Suppressor macrophage treated with lipopolysaccharide for 4 hours (primary cell): Measurements from ENCODE around the gene DUSP16.
"Not testable (repeated sequence)": the region's sequence is repeated elsewhere in the genome, so short reads cannot be mapped to it uniquely, and the experiment has no call there.

Source experiments
- DNase-seq: peaks from one replicate; pipeline ENCODE4 v3.0.0-alpha.2; 2020

Gene DUSP16

GRCh38 chr12:12583510-12584178, 21.0 kb upstream of the DUSP16 start:
- no peak for DNase-seq

GRCh38 chr12:12582895-12583303, 20.2 kb upstream of the DUSP16 start:
- peak; percentile 73 for DNase-seq

- peak; percentile 16 for DNase-seq
These were observed 19.7 kb upstream of the DUSP16 start for GRCh38 chr12:12582193-12582881.

GRCh38 chr12:12580716-12581115, 18.1 kb upstream of the DUSP16 start:
- DNase-seq: not testable (repeated sequence)

- no peak for DNase-seq
These were observed 15.1 kb upstream of the DUSP16 start for GRCh38 chr12:12577786-12578185.

GRCh38 chr12:12572659-12573058, 10.0 kb upstream of the DUSP16 start:
- no peak for DNase-seq

- DNase-seq: not testable (repeated sequence)
These were observed 3.3 kb upstream of the DUSP16 start for GRCh38 chr12:12565971-12566370.

- DNase-seq: no peak
These were observed 2.2 kb upstream of the DUSP16 start for GRCh38 chr12:12564911-12565310.

GRCh38 chr12:12563290-12563928, 746 bp upstream of the DUSP16 start:
- no peak for DNase-seq

- peak; percentile 44 for DNase-seq
These were observed 613 bp downstream of the DUSP16 start for GRCh38 chr12:12562016-12562483.

GRCh38 chr12:12561371-12562015, 1.2 kb downstream of the DUSP16 start:
- DNase-seq: peak; percentile 44

- peak; percentile 75 for DNase-seq
These were observed 1.9 kb downstream of the DUSP16 start for GRCh38 chr12:12560587-12561370.

GRCh38 chr12:12559719-12560296, 2.9 kb downstream of the DUSP16 start:
- no peak for DNase-seq

- DNase-seq: no peak
These were observed 4.4 kb downstream of the DUSP16 start for GRCh38 chr12:12558291-12558690.

- DNase-seq: no peak
These were observed 4.9 kb downstream of the DUSP16 start for GRCh38 chr12:12557733-12558132.

GRCh38 chr12:12555656-12556055, 7.0 kb downstream of the DUSP16 start:
- DNase-seq: no peak

- DNase-seq: no peak
These were observed 9.4 kb downstream of the DUSP16 start for GRCh38 chr12:12553208-12553785.

- DNase-seq: no peak
These were observed 11.5 kb downstream of the DUSP16 start for GRCh38 chr12:12551115-12551514.

- DNase-seq: no peak
These were observed 12.4 kb downstream of the DUSP16 start for GRCh38 chr12:12550277-12550676.

- DNase-seq: no peak
These were observed 13.2 kb downstream of the DUSP16 start for GRCh38 chr12:12549426-12549825.

GRCh38 chr12:12548713-12549112, 13.9 kb downstream of the DUSP16 start:
- peak; percentile 33 for DNase-seq

GRCh38 chr12:12546314-12546772, 16.3 kb downstream of the DUSP16 start:
- no peak for DNase-seq
